ENCODE data around the gene CCDC88C. TPM values are rescaled to one million over a fixed set of nuclear protein-coding genes. Genes with fewer than 3 reads are reported as not detected.

The CCDC88C gene
- total RNA-seq, 1 donor from 2014 or later, result 39.3 TPM

- Mint-ChIP-seq H3K27ac (no peak overlapping the region), H3K9me3 (no peaks in the 10 kb centered on the region), H3K4me1 (ENCODE audit: unreplicated experiment) (peaks cover 32% of the 10 kb centered on the region), H3K4me3 (peak overlapping the region; percentile 87), H3K36me3 (no peaks in the 10 kb centered on the region), H3K27me3 (peaks cover 34% of the 10 kb centered on the region)
- DNase-seq (ENCODE audit: extremely low spot score, unreplicated experiment), result no peak
- TF ChIP-seq CTCF (conservative IDR thresholded peaks at IDR 0.05), result no peak
Measured at GRCh38 chr14:91254461-91254860, 163.2 kb downstream of the CCDC88C start.

DNA sequence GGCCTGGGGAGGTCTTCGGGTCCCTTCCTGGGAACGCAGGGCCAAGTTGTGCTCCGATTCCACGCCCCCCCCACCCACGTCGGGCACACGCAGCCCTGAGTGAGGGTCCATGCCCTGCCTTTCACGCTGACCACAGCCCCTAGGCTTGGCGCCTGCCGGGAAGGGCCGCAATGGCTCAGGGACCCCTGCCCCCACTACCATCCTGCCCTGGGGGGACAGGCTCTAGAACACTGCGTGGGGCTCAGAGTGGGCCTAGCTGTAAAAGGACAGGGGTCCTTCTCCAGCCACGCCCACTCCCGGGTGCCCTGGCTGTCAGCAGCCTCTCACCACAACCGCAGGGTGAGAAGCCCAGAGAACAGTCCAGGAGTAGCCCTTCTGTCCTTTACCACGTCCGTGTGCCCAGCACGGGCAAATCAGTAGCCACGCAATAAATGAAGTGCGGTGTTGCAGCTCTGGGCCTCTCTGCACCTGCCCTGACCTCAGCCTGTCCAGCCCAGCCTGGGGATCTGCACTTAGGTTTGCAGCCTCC is 163.8 kb downstream of the CCDC88C start:
- H3K27ac Mint-ChIP-seq, result no peak overlapping the region
- peak overlapping the region; percentile 87 for H3K4me3 Mint-ChIP-seq
- TF ChIP-seq CTCF (conservative IDR thresholded peaks at IDR 0.05), result no peak
- DNase-seq (ENCODE audit: extremely low spot score, unreplicated experiment), result no peak
- H3K4me1 Mint-ChIP-seq (ENCODE audit: unreplicated experiment), result peaks cover 32% of the 10 kb centered on the region
- no peaks in the 10 kb centered on the region for H3K9me3 Mint-ChIP-seq
- no peaks in the 10 kb centered on the region for H3K36me3 Mint-ChIP-seq
- H3K27me3 Mint-ChIP-seq, result peaks cover 34% of the 10 kb centered on the region

DNA sequence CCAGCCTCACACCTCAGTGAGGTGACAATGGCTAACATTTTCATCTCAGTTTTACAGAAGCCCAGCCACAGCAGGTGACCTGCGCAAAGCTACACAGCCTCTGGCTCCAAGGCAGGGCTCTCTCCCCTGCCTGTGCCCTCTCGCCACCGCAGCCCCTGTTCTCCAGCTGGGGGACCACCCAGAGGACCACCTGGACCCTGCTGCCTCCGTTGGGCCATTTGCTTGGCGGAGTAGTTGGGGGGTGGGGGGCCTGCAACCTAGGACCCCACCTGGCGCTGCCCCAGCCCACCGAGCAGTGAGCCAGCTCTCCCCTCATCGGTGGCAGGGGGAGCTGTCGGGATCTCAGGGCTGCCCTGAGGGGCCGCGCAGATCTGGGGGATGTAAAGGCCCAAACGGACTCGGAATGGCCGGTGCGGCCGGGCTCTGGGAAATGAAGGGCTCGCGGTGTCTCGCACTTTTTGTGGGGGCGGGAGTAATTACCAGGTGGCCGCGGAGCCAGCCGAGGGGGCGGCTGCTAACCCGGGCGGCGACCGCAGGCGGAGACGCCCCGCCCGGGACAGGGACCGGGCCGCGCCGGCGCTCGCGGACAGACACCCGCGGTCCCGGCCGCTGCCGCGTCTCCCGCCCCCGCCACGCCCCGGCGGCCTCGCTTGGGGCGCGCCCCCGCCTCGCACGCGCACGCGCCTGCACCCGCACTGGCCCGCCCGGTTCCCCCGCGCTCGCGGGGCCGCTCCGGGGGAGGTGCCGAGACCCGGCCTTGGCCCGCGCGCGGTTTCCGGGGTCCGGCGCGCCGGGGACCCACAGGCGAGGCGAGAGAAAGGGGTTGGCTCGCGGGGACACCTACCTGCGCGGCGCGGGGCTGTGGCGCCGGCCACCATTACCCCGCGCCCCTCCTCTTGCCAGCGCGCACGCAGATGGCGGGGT is 164.5 kb downstream of the CCDC88C start:
- H3K36me3 Mint-ChIP-seq, result no peaks in the 10 kb centered on the region
- H3K4me3 Mint-ChIP-seq, result peak overlapping the region; percentile 87
- peaks cover 31% of the 10 kb centered on the region for H3K4me1 Mint-ChIP-seq (ENCODE audit: unreplicated experiment)
- peaks cover 34% of the 10 kb centered on the region for H3K27me3 Mint-ChIP-seq
- no peak for DNase-seq (ENCODE audit: extremely low spot score, unreplicated experiment)
- no peak overlapping the region for H3K27ac Mint-ChIP-seq
- no peaks in the 10 kb centered on the region for H3K9me3 Mint-ChIP-seq
- peak; percentile 53 for TF ChIP-seq CTCF (conservative IDR thresholded peaks at IDR 0.05)

DNA sequence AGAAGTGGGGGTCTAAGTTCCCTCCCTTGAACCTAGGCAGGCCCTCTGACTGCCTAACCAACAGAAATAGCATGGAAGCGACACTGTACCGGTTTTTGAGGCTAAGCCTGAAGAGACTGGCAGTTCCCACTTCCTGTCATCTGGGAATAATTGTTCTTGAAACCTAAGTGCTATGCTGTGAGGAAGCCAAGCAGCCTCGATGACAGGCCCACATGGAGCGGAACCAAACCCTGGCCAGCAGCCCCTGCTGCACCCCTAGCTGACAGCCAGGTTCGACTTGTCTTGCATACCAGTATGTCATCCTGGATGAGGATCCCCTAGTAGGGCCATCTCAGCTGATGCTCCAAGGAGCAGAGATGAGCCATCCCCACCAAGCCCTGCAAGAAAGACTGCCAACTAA is 166.7 kb downstream of the CCDC88C start:
- TF ChIP-seq CTCF (conservative IDR thresholded peaks at IDR 0.05), result no peak
- H3K4me3 Mint-ChIP-seq, result peak overlapping the region; percentile 64
- peak overlapping the region; percentile 70 for H3K27ac Mint-ChIP-seq
- DNase-seq (ENCODE audit: extremely low spot score, unreplicated experiment), result no peak
- peaks cover 5% of the 10 kb centered on the region for H3K9me3 Mint-ChIP-seq
- no peaks in the 10 kb centered on the region for H3K36me3 Mint-ChIP-seq
- H3K4me1 Mint-ChIP-seq (ENCODE audit: unreplicated experiment), result peaks cover 17% of the 10 kb centered on the region
- H3K27me3 Mint-ChIP-seq, result peaks cover 23% of the 10 kb centered on the region

GRCh38 chr14:91249841-91250616 is 167.6 kb downstream of the CCDC88C start:
- H3K9me3 Mint-ChIP-seq, result peaks cover 5% of the 10 kb centered on the region
- H3K4me3 Mint-ChIP-seq, result peak overlapping the region; percentile 64
- TF ChIP-seq CTCF (conservative IDR thresholded peaks at IDR 0.05), result peak; percentile 32
- peaks cover 17% of the 10 kb centered on the region for H3K4me1 Mint-ChIP-seq (ENCODE audit: unreplicated experiment)
- peaks cover 20% of the 10 kb centered on the region for H3K27me3 Mint-ChIP-seq
- H3K36me3 Mint-ChIP-seq, result no peaks in the 10 kb centered on the region
- peak overlapping the region; percentile 70 for H3K27ac Mint-ChIP-seq
- DNase-seq (ENCODE audit: extremely low spot score, unreplicated experiment), result no peak

Measured in type B pancreatic cell (in vitro differentiated cells).